NB4 (cell line): ENCODE results near the gene FBXO44.

ENCODE experiments used
- MYC ChIP-seq: IDR thresholded peaks from 2 replicates; pipeline ENCODE4 v1.6.1; 2011; ENCODE audit warnings: low read depth, low read length
- POLR2A ChIP-seq: IDR thresholded peaks from 2 replicates; pipeline ENCODE4 v1.6.1; 2011; ENCODE audit warnings: mild to moderate bottlenecking; ENCODE audit not compliant: insufficient read length; ENCODE audit errors: extremely low read depth
- TF ChIP-seq, protein P1 (sequence below): IDR thresholded peaks from one replicate; pipeline ENCODE4 v1.5.1; 2012; ENCODE audit warnings: low read depth, low read length
- TF ChIP-seq, protein P2 (sequence below): IDR thresholded peaks from 2 replicates; pipeline ENCODE4 v1.6.1; 2011; ENCODE audit warnings: low read depth, low read length

DNA sequence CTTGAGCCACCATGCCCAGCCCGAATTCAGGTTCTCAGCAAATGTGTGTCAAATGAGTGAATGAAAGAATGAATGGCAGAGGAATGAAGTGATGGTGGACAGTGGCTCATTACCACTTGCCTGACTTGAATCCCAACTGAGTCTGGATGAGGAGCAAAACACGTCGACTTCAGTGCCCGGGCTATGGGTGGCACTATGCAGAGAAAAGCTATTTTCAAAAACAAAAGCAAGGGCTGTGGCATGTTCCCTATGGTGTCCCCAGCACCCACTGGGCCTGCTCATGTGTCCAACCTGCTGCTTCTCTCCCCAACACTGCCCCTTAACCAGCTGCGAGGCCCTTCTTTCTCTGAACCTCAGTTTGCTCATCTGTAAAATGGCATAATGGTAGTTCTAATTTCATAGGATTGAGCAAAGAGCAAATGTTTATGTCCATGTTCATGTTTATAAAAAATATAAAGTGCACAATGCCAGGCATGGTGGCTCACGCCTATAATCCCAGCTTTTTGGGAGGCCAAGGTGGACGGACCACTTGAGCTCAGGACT lies 30.6 kb downstream of the FBXO44 start:
- TF ChIP-seq, protein P1, sequence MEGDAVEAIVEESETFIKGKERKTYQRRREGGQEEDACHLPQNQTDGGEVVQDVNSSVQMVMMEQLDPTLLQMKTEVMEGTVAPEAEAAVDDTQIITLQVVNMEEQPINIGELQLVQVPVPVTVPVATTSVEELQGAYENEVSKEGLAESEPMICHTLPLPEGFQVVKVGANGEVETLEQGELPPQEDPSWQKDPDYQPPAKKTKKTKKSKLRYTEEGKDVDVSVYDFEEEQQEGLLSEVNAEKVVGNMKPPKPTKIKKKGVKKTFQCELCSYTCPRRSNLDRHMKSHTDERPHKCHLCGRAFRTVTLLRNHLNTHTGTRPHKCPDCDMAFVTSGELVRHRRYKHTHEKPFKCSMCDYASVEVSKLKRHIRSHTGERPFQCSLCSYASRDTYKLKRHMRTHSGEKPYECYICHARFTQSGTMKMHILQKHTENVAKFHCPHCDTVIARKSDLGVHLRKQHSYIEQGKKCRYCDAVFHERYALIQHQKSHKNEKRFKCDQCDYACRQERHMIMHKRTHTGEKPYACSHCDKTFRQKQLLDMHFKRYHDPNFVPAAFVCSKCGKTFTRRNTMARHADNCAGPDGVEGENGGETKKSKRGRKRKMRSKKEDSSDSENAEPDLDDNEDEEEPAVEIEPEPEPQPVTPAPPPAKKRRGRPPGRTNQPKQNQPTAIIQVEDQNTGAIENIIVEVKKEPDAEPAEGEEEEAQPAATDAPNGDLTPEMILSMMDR = no peak
- TF ChIP-seq MYC (no peak), POLR2A (no peak)
- TF ChIP-seq, protein P2, sequence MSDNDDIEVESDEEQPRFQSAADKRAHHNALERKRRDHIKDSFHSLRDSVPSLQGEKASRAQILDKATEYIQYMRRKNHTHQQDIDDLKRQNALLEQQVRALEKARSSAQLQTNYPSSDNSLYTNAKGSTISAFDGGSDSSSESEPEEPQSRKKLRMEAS = no peak
